ENCODE data around the gene MATN1. TPM values are rescaled to one million over a fixed set of nuclear protein-coding genes. Genes with fewer than 3 reads are reported as not detected.

Gene MATN1
- total and polyA plus RNA-seq, 2 of the 4 experiments (the other 2 are of a cell fraction) = 0.27 TPM; not detected in 1

- no peak overlapping the region for H2BK120ac ChIP-seq (ENCODE audit: low read depth, low read length)
- 73 to 100% methylated on average over 1 of the region's 1 CpG for WGBS, 2 experiments (ENCODE audit: extremely low coverage in 2 of 2, insufficient read length in 1 of 2)
- no peak overlapping the region for H3K4me2 ChIP-seq (ENCODE audit: low read depth, low read length)
- no peak for ATAC-seq (ENCODE audit: low read depth)
- dilution Hi-C loops (cut with HindIII; ENCODE audit: low sequenced_read_pairs, unreplicated experiment) = no loop called here
- H3K4me3 ChIP-seq (ENCODE audit: insufficient read depth, low read depth, low read length) = no peak overlapping the region
- no peak overlapping the region for H2AFZ ChIP-seq (replicated peaks; ENCODE audit: low read length, poor library complexity)
- no peaks in the 10 kb centered on the region for H3K79me1 ChIP-seq (ENCODE audit: low read depth in 1 of 2, low read length in 2 of 2)
- H3K9ac ChIP-seq (ENCODE audit: low read depth, low read length) = no peak overlapping the region
- H3K27ac ChIP-seq (ENCODE audit: insufficient read depth, low read length) = no peak overlapping the region
- ChIA-PET CTCF (no interaction called here), POLR2A (ENCODE audit: unreplicated experiment) (no interaction called here)
- H2AK9ac ChIP-seq (replicated peaks; ENCODE audit: low read depth, low read length, poor library complexity) = no peak overlapping the region
- peaks cover 3% of the 10 kb centered on the region; the same call in 1 of the 2 replicates for H3K9me1 ChIP-seq (ENCODE audit: insufficient read depth, low read length)
- no TSS peak for BruUV-seq (replicated peaks)
- H2AK5ac ChIP-seq (ENCODE audit: low read depth, low read length) = no peak overlapping the region
- H2BK5ac ChIP-seq (ENCODE audit: low read depth, low read length, poor library complexity, severe bottlenecking) = peak overlapping the region; percentile 28
- H3K56ac ChIP-seq (ENCODE audit: extremely low read depth, insufficient read depth, low read length) = no peak overlapping the region
- no peak overlapping the region for H3K18ac ChIP-seq (ENCODE audit: low read depth, low read length)
- peaks cover 4% of the 10 kb centered on the region; the same call in 1 of the 2 replicates for H3K4me1 ChIP-seq (ENCODE audit: control insufficient read depth, insufficient read depth, low read length)
- intact Hi-C loops (cut with micrococcal nuclease) = loop anchor here (10.0 kb wide), 1 partner anchor 615 kb away; no protein-coding TSS in a partner anchor
- H4K91ac ChIP-seq (ENCODE audit: insufficient read depth, low read depth, low read length) = no peak overlapping the region
- H4K8ac ChIP-seq (ENCODE audit: low read depth in 2 of 2, low read length in 2 of 2) = no peak overlapping the region
- DNase-seq = no peak
- peaks cover 6% of the 10 kb centered on the region; the same call in 1 of the 2 replicates for H3K27me3 ChIP-seq (ENCODE audit: control insufficient read depth, insufficient read depth, low read length)
- no peaks in the 10 kb centered on the region for H3K9me3 ChIP-seq (ENCODE audit: control insufficient read depth, insufficient read depth, low read length)
- TF ChIP-seq, protein P1, sequence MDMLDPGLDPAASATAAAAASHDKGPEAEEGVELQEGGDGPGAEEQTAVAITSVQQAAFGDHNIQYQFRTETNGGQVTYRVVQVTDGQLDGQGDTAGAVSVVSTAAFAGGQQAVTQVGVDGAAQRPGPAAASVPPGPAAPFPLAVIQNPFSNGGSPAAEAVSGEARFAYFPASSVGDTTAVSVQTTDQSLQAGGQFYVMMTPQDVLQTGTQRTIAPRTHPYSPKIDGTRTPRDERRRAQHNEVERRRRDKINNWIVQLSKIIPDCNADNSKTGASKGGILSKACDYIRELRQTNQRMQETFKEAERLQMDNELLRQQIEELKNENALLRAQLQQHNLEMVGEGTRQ (IDR thresholded peaks at IDR 0.05; ENCODE audit: low read depth, low read length) = no peak
- TF ChIP-seq RAD21 (IDR thresholded peaks at IDR 0.05; ENCODE audit: low read length) = no peak
- TF ChIP-seq MAFK (IDR thresholded peaks at IDR 0.05; ENCODE audit: low read depth, low read length) = no peak
- no peak for TF ChIP-seq SMC3 (IDR thresholded peaks at IDR 0.05; ENCODE audit: low read depth, low read length)
- no peak for TF ChIP-seq RCOR1 (IDR thresholded peaks at IDR 0.05; ENCODE audit: insufficient replicate concordance, low read length)
- TF ChIP-seq FOS (IDR thresholded peaks at IDR 0.05; ENCODE audit: low read depth, low read length) = no peak
- H2BK20ac ChIP-seq (ENCODE audit: low read depth, low read length) = no peak overlapping the region
- no peaks in the 10 kb centered on the region for H4K20me1 ChIP-seq (ENCODE audit: insufficient read depth, low read length)
- no peak overlapping the region for H3K23ac ChIP-seq (ENCODE audit: low read depth, low read length)
- H2BK15ac ChIP-seq (ENCODE audit: low read depth, low read length) = no peak overlapping the region
- in situ Hi-C loops (cut with MboI; ENCODE audit: low sequenced_read_pairs) = loop anchor here (10.0 kb wide), 2 partner anchors 995 to 1805 kb away; no protein-coding TSS in a partner anchor
- no peaks in the 10 kb centered on the region for H3K36me3 ChIP-seq (ENCODE audit: control insufficient read depth, insufficient read depth, low read length)
- no peak overlapping the region for H3K14ac ChIP-seq (replicated peaks; ENCODE audit: low read depth, low read length)
- no peak overlapping the region for H3K4ac ChIP-seq (ENCODE audit: low read depth, low read length)
- no peak overlapping the region for H4K5ac ChIP-seq (ENCODE audit: low read depth, low read length)
Measured at GRCh38 chr1:30699762-30700161, 23.6 kb downstream of the MATN1 start.

Measured in IMR-90 (cell line).